ENCODE results near the gene SPZ1.

GRCh38 chr5:80277191-80277590 lies 42.6 kb upstream of the SPZ1 start:
- TF ChIP-seq SRSF1 (optimal IDR thresholded peaks at IDR 0.05; ENCODE audit: low read depth, low read length) = no peak
- no peak for TF ChIP-seq GABPA (IDR thresholded peaks at IDR 0.05; ENCODE audit: low read depth, low read length)
- TF ChIP-seq GABPA (CRISPR knock-in tag; IDR thresholded peaks at IDR 0.05; ENCODE audit: low read depth) = no peak
- no peak for TF ChIP-seq DPF2 (CRISPR knock-in tag; IDR thresholded peaks at IDR 0.05; ENCODE audit: borderline replicate concordance, low read depth)
- TF ChIP-seq ZNF343 (CRISPR knock-in tag; IDR thresholded peaks at IDR 0.05) = no peak
- no peak for TF ChIP-seq CEBPG (CRISPR knock-in tag; IDR thresholded peaks at IDR 0.05)
- no peak for TF ChIP-seq ZSCAN12 (CRISPR knock-in tag; IDR thresholded peaks at IDR 0.05)

Measured in HepG2 (cell line).